ENCODE data around the gene SELENOO. TPM values are rescaled to one million over a fixed set of nuclear protein-coding genes. Genes with fewer than 3 reads are reported as not detected.

The SELENOO gene
- total RNA-seq, 1 donor from 2014 or later: 14.5 TPM

GRCh38 chr22:50170453-50171318 lies 30.1 kb upstream of the SELENOO start, which contains the start of gene PANX2:
PANX2 (plus strand) TSS chr22:50170731; CDS start chr22:50170731, 0 bp downstream.
- ATAC-seq (no peak), DNase-seq (no peak)
- intact Hi-C loops (cut with micrococcal nuclease): no loop called here

DNA sequence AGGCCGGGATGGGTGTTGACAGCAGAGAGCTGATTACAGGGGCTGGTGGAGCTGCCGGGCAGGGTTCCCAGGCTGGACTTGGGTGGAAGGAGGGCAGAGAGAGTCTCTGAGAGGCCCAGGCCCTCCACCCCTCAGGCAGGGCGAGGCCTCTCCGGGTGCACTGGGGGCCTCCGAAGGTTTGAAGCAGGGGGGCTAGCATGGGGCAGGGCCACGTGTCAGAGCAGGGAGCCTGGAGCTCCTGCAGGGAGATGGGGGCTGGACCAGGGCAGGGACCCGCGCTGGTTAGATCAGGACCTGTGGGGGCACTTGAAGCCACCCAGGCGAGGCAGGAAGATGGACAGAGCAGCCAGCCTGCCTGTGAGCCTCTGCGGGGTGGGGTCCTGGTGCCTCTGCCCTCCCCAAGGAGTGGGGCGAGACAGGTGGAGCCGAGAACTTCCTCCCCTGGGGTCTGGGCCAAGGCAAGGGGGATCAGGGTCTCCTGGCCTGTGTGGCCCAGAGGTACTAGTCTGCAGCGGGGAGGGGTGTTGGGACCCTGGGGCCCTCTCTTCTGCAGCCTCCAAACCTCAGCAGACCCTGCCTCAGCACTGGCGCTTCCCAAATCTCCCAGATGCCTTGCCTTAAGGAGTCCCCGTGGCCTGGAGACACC lies 29.4 kb upstream of the SELENOO start:
- DNase-seq: no peak
- intact Hi-C loops (cut with micrococcal nuclease): no loop called here
- peak; percentile 51 for ATAC-seq

DNA sequence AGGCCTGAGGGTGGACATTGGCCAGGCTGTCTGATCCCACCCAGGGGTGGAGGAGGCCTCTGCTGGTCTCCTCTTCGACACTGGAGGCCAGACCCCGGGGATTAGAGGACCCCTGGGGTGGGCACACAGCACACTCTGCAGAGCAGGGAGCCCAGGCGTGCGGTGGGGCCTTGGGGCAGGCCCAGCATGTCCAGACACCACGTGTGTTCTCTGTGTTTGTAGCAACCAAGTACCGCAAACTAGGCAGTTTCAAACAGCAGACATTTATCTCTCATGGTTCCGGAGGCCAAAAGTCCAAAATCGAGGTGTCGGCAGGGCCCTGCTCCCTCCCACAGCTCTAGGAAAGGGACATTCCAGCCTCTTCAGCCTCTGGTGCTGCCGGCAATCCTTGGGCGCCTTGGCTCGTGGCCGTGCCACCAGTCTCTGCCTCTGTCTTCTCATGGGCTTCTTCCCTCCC lies 28.8 kb upstream of the SELENOO start:
- intact Hi-C loops (cut with micrococcal nuclease): no loop called here
- no peak for DNase-seq
- ATAC-seq: no peak

GRCh38 chr22:50173311-50173982 lies 27.4 kb upstream of the SELENOO start:
- intact Hi-C loops (cut with micrococcal nuclease): no loop called here
- no peak for ATAC-seq
- DNase-seq: no peak

DNA sequence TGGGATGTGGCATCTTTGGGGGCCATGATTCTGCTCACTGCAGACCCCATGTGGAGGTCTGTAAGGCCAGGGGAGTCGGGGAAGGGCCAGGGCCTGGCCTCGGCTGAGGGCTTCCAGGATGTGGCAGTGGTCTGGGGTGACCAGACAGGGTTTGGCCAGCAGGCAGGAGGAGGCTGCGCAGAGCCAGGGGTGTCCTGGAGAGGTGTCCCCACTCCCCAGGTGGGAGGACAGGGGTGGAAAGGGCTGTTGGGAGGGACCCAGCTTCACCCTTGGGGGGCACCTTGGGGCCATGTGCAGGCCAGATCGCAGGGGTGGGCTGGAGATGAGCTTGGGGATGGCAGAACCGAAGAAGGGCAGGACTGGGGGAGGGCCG lies 26.8 kb upstream of the SELENOO start:
- ATAC-seq (no peak), DNase-seq (no peak)
- intact Hi-C loops (cut with micrococcal nuclease): no loop called here

- ATAC-seq (no peak), DNase-seq (no peak)
- intact Hi-C loops (cut with micrococcal nuclease): no loop called here
Observed at GRCh38 chr22:50174382-50175190, 26.2 kb upstream of the SELENOO start.

DNA sequence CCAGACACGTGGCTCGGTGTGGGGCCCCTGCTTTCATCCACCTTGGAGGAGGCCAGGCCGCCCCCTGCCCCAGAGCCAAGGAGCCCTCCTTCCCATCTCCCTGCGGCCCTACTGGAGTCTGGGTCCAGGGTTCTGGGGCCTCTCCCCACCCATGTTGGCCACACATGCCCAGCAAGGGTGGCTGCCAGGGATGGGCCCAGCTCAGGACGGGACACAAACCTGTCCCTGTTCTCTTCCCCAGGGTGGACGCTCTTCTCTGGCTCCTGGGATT lies 25.7 kb upstream of the SELENOO start:
- no peak for ATAC-seq
- DNase-seq: no peak
- intact Hi-C loops (cut with micrococcal nuclease): no loop called here

GRCh38 chr22:50175921-50176849 lies 24.6 kb upstream of the SELENOO start:
- intact Hi-C loops (cut with micrococcal nuclease): no loop called here
- no peak for ATAC-seq
- no peak for DNase-seq

- intact Hi-C loops (cut with micrococcal nuclease): no loop called here
- peak; percentile 20 for DNase-seq
- ATAC-seq: no peak
Observed at GRCh38 chr22:50176850-50177536, 23.8 kb upstream of the SELENOO start.

- DNase-seq: no peak
- intact Hi-C loops (cut with micrococcal nuclease): no loop called here
- ATAC-seq: no peak
Observed at GRCh38 chr22:50177537-50178470, 23.0 kb upstream of the SELENOO start.

DNA sequence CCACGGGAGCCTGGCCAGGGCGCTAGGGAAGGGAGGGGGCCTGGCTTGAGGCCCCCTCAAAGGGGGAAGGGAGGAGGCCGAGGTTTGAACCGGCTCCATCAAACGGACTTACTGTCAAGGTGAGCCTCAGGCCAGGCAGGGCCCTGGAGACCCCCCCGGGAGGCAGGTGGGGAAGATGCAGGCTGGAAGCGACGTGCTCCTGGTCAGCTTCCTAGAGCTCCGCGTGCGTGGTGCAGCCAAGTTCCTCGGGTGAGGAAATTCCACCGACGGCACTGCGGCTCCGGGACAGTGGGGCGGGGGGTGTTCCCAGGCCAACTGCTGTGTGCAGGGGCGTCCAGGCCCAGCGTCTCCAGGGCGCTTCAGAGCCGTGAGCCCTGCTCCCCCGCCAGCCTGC lies 22.3 kb upstream of the SELENOO start:
- intact Hi-C loops (cut with micrococcal nuclease): no loop called here
- ATAC-seq (no peak), DNase-seq (peak; percentile 27)

- DNase-seq: peak; percentile 29
- ATAC-seq: no peak
- intact Hi-C loops (cut with micrococcal nuclease): no loop called here
Observed at GRCh38 chr22:50178871-50179869, 21.6 kb upstream of the SELENOO start.

- DNase-seq (peak; percentile 19), ATAC-seq (no peak)
- intact Hi-C loops (cut with micrococcal nuclease): no loop called here
Observed at GRCh38 chr22:50179937-50180726, 20.7 kb upstream of the SELENOO start.

DNA sequence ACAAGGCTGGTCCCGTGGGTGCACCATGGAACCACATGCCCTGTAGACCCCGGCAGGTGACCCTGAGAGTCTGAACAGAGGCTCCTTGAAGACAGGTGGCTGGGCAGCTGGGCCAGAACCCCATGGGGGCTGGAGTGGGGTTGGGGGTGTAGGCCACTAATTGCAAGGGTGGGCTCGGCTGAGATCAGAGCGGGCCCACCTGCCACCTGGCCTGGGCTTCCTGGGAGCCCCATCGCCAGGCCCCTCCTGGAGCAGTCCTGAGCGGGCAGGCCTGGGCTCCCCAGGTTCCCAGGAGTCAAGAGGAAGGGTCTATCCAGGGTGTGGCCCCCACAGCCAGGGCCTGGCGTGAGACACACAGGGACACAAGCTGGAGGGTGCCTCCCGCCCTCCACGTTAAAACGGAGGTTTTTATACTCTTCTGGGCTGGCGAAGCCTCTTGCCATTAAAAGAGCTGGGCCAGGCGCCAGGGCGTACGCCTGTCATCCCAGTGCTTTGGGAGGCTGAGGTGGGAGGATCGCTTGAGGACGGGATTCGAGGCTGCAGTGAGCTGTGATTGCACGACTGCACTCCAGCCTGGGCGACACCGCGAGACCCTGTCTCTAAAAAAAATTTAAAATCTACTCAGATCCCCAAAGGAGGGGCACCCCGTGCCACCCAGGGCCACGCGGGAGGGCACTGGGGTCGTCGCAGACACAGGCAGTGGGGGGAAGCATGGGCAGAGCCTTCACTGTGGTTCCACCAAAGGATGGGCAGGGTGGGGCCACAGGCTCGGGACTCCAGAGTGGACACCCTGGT lies 19.9 kb upstream of the SELENOO start:
- DNase-seq: peak; percentile 29
- ATAC-seq: no peak
- intact Hi-C loops (cut with micrococcal nuclease): no loop called here
